Erythroblast (primary cell): ENCODE measurements around the gene NXNL2.

ENCODE experiments used
- GATA1 ChIP-seq: IDR thresholded peaks from 2 replicates; pipeline ENCODE4 v1.6.1; 2011; ENCODE audit warnings: low read depth, mild to moderate bottlenecking, control low read depth, low read length, moderate library complexity
- POLR2A ChIP-seq: IDR thresholded peaks from 2 replicates; pipeline ENCODE4 v1.6.1; 2011; ENCODE audit warnings: mild to moderate bottlenecking, low read length

- TF ChIP-seq POLR2A (no peak), GATA1 (no peak)
These were observed 53.1 kb downstream of the NXNL2 start for GRCh38 chr9:88587885-88588649.
